Muscle of arm (tissue), 12 donors: ENCODE results near the gene ARHGAP42. TPM values are rescaled to one million over a fixed set of nuclear protein-coding genes. Genes with fewer than 3 reads are reported as not detected.

Experiments
- DNase-seq: peaks from one replicate; pipeline ENCODE4 v3.0.0-alpha.2; 2013
- polyA plus RNA-seq, 12 donors: library from polyadenylated mRNA; unstranded; fragments of 120-200 nt; gene quantifications; one replicate each; pipeline ENCODE4 v1.2.1, GENCODE V29; 2013; ENCODE audit not compliant: insufficient read length in 12 of 12

Gene ARHGAP42
- polyA plus RNA-seq, 12 donors, result 12.7 to 37.3 (median 30.1) TPM; not detected in 1

DNA sequence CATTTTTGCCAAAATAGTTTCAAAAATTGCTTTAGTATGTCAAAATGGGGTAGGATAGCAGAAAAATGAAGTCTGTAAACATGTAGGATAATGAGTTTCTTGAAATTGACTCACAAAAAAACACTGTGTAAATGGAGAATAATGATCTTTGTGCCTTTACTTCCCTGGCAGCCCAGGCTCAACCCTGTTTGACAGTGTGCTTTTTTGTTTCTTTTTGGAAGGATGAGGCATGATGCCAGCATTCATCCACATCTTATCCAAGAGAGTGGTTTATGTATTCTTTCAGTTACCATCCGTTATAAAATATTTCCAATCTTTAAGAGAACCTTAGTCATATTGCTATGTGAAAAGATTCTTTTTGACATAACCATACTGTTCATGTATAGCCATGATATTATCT, 70.6 kb downstream of the ARHGAP42 start:
- no peak for DNase-seq

DNA sequence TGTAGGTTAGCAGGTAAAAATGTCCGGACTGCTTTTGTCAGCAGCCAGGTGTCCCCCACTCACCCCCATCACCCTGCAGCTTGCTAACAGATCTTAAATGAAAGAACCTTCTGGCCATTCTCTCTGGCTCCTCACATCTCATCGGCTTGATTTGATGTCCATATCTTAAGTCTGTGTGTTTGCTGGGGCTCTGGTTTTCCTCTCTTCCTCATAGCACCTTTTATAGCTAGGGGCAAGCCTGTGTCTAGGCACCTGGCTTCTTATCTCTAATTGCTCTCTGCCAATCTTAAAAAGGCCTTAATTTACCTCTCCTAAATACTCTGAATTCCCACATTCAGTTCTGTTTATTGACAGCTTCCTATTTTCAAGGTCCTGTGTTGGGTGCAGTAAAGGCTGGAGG, 72.0 kb downstream of the ARHGAP42 start:
- no peak for DNase-seq

DNA sequence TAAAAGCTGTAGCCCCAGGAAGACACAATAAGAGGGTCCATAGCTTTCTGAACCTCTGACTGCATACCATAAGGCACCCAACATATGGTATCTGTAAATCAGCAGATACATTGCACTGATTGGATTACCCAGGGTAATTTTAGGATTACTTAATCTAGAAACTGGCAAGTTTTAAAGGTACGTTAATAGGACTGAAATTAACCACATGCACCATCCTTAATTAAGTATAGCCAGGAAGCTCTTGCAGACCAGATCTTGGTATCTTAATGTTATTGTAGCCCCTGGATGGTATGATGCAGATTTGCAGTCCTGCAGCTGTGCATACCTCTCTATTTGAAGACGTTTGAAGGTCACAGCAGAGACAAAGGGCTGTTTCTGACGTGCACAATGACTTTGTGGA, 72.8 kb downstream of the ARHGAP42 start:
- no peak for DNase-seq

DNA sequence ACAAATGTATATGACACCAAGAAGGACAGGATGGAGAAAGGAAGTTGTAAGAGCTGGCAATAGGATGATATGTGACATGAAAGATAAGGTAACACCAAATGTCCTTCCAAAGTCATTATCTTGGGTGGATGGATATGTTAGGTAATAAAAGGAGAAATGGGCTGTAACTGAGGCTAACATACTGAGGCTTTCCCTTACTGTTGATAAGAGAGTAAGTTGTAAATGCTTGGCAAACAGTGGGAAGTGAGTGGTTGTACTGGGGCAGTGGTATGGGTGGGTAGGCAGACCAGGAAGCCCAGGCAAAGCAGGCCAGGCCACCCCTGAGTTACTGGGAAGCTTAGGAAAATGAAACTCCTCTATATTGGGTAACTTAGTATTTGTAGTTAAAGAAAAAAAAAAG, 73.7 kb downstream of the ARHGAP42 start:
- DNase-seq, result no peak

DNA sequence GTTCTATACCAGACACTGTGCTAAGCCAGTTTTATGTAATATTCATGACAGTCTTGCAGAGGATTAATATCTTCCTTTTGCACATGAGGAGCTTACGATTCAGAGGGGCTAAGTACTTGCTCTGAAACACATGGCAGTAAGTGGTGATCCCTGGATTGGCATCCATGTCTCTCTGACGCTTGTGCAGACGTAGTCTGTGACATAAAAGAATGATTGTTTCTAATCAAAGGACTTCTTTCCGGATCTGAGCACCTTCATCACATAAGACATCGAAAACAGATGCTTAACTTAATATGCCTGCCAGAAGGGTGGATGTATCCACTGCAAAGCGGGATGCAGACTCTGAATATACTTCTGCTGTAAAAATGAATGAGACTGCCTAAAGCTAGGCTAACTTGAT, 74.8 kb downstream of the ARHGAP42 start:
- DNase-seq, result peak; percentile 45

DNA sequence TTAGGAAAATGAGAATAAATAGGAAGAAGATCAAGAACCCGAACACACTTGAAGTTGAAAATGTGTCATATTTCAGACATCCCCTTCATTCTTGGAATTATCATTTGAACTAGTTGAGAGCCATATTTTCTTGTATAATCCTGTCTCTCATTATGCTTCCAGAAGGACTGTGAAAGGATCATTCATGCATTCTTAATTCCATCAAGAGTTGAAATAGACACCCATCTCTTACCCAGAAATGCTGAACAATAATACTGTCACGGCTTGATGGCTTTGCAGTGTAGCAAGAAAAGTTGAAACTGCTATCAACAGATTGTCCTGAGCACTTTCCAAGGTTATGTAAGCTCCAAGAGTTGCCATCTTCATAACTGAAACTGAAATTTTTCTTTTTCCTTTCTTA, 79.7 kb downstream of the ARHGAP42 start:
- DNase-seq, result no peak

DNA sequence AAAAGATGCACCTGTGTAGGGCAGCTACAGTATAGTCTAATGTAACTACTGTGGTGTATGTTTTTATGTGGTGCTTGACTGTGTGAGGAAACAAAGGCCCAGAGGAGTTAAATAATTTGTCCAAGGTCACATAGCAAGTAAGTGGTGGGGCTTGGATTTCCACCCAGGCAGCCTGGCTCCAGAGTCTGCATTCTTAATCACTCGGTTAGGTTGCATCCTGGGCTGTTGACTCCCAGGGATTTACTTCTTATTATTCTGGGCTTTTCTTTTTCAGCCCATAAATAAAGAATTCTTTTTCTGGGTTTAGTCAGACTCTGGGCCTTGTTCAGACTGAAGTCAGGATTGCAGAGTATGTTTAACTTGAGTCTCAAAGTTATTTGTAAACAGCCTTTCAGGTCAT, 82.1 kb downstream of the ARHGAP42 start:
- DNase-seq, result no peak

DNA sequence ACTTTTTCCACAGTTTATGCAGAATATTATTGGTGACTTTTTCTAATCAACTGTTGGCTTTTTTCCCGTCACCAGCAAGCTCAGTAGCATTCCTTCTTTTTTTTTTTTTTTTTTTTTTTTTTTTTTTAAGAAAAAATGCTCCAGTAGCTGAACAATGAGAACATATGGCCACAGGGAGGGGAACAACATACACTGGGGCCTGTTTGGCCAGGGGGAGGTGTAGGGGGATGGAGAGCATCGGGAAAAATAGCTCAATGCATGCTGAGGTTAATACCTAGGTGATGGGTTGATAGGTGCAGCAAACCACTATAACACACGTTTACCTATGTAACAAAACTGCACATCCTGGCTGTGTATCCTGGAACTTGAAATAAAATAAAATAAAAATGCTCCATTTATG, 82.5 kb downstream of the ARHGAP42 start:
- no peak for DNase-seq

DNA sequence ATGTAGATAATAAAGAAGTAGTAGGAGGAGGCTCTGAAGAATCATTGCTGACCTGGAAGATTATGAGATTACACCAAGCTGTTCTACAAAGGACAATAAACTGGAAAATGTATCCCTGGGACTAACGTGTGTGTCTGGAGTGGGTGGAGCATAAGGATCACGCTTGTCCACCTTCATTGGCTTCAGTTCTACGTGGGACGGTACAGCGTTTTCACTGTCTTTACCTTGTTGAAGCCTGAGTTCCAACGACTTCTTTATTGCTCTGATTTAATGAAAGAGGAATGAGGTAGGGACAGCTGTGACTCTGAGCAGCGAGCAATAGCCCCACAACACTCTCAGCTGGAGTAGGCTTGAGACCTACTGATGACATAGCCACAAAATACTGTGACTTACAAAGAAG, 87.0 kb downstream of the ARHGAP42 start:
- DNase-seq, result no peak

DNA sequence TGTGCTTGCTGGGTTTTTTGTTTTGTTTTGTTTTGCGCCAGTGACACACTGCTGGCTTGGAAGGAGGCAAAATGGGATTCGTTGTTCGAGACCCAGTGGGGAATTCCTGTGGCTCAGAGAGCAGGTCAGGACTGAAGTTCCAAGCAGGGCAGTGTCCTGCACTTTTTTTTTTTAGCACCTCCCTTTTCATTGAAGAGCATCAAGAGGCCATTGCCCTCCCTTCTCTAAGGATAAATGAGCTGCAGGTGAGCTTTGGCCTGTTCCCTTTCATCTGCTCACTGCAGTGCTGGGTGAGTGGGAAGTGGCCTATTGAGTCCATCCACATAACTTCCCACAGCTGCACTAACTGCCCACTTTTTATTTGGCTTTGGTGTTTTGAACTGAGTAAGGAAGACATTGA, 87.8 kb downstream of the ARHGAP42 start:
- no peak for DNase-seq

DNA sequence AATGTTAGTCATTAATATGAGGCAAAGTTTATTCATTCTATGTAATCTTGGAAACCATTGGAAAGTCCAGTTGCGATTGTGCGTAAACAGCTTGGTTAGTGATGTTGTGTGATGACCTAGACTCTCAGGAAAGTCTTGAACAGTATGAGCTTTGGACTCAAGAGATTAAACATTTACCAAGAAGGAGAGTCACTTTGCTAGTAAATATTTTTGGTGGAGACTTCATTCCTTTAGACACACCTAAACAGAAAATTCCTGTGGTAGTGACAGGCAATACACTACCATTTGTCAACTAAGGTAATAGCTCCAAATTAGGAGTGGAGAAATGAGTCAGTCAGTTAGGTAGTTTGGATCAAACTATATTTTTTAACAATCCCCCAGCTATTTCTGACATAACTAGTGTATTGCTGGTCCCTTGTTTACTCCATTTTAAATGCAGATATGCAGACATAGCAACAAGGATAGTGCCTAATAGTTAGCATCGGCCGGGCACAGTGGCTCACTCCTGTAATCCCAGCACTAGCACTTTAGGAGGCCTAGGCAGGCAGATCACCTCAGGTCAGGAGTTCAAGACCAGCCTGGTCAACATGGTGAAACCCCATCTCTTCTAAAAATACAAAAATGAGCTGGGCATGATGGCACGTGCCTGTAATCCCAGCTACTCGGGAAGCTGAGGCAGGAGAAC, 89.3 kb downstream of the ARHGAP42 start:
- no peak for DNase-seq

DNA sequence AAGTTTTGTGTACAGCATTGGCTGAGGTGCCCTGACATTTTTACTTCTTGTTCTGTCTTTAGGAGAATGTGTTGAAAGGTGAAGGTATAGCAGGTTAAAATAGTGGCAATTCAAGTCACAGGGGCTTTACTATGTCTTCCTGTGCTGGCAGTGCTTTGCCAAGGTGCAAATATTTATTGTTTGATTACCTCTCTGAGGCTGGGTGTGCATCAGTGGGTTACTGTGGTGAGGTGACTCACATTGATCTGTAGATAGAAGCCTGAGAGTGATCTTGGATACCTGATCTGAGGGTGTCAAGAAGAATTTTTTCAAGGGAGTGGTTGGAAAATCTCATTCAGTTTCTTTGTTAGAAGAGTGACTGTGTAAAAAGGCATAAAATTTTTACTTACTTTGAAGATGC, 90.0 kb downstream of the ARHGAP42 start:
- no peak for DNase-seq

DNA sequence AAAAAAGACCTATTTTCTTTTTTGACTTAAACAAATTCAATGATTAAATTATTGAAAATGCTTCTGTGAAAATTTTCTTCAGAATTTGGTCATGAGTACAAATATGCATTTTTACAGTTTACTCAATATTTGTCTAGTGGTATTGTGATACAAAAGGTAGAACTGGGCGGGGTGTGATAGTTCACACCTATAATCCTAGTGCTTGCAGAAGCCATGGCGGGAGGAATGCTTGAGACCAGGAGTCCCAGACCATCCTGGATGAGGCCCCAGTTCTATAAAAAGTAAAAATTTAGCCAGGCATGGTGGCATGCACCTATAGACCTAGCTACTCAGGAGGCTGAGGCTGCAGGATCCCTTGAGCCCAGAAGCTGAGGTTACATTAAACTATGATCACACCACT, 90.6 kb downstream of the ARHGAP42 start:
- no peak for DNase-seq

DNA sequence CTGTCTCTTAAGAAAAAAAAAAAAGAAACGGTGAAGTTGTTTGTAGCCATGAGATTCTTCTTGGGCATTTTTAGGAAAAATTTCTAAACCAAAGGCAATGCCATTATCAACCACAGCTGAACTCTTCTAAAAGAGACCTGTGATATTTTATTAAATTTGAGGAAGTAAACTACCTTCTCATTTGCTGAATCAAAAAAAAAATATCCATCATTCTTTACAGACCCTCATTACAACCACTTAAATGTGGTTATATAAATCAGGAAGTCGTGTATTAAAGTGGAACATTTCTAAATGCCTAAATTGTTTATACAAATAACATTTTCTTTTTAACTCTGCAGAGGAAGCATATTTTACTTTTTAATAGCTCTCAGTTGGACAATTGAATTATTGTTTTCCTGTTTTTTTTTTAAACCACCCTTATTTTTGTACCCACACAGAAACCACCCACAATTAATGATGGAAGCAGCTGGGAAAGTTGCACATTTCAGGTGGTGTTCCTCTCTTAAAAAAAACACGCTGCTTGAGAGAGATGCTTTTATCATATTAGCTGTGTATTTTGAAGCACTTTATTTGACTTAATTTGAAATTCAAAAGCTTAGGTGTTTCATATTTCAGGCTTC, 91.2 kb downstream of the ARHGAP42 start:
- DNase-seq, result no peak

DNA sequence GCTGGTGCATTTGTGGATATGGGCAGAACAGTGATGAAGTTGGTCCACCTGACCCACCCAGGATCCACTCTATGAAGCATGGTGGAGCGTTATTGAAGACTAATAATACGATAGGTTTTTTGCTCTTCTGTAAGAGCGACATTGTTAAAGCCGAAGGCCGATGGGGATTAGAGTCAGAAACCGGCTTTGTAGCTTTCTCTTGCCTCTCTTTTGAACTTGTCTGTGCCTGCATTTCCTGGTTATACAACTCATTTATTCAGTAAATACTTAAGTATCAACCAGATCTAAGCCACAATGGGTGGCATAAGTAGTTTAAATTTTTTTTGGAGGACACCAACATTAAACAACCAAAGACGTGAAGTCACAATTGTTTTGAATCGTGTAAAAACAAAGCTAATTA, 93.4 kb downstream of the ARHGAP42 start:
- DNase-seq, result no peak

DNA sequence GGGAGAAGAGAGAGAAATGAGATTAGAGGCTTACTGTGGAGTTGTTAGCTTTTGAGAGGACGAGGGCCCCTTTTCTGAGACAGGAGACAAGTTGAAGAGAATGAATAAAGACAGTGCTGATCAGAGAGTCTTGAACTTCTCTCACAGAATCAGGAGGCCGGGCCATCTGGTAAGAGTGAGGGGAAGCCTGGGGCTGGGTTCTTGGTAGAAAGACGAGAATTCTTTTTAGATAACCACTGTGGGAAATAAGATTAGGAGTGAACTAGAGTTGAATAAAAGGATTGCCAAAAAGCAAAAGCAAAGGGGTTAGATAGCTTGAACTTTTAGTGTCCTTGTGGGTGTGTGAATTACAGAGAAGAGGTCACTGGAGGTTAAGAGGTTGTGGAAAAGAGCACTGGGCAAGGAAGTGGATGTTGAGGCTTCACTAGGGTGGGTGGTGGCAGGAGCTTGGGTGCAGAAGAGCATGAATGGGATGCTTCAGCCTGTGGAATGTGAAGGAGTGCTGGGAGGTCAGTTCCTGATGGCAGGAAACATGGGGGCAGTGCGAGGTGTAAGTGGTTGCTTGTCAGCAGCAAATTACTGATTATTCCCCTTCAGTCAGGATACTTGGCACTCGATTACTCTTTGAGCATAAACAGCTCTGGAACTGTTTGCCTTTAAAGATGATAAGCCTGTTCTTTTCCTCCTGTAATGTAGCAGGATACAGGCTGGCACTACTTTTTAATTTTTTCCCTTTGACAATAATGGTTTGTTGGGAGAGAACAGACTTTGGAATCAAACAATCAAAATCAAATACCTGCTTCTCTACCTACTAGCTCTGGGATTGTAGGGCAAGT, 98.3 kb downstream of the ARHGAP42 start:
- DNase-seq, result no peak

DNA sequence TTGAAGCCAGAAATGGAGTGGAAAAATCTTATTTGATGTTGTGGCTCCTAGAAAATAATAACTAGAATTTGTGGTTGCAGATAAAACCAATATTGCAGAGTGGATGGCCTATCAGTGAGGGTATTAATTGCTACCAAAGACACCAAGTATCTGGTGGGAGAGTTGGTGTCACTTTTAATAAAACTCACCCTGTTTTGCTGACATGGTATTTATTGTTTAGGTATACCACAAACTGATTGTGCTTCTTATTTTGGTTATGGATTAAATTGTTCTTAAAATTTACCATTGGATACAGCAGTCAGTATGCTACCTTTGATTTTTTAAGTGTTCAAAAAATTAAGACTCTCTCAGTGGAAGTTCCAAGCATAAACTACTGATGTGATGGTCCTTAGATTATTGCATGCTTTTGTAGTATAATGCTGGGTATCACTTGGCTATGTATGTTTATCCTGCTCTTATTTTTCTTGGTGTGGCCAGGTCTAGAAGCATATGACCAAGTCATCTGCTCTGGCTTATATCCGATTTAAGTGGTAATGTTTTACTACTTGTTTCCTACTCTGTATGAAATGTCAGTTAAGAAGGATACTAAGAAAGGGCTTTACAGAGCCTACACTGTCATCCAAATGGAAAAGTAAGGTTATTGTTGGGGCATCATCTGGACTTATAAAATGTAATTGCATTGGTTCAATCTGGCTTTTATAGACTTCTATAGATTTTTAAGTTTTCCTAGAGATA, 101.6 kb downstream of the ARHGAP42 start:
- DNase-seq, result no peak

DNA sequence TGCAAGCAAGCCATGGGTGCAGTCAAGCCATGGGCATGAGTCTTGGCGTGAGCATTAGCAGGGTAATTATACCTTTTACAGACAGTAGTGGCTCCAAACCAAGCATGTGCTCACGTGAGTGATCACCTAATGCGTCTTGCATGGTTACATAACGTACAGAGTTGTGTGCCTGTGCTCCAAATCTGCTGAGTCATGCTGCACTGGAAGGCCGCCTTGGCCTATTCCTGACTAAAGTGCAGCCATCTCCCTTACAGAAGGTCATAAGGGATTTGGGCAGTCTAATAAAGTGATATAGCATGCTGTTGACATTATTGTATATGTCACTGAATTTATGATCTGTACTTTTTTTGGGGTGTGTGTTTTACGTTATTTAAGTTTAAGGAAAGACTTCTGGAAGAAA, 102.4 kb downstream of the ARHGAP42 start:
- DNase-seq, result peak; percentile 30

DNA sequence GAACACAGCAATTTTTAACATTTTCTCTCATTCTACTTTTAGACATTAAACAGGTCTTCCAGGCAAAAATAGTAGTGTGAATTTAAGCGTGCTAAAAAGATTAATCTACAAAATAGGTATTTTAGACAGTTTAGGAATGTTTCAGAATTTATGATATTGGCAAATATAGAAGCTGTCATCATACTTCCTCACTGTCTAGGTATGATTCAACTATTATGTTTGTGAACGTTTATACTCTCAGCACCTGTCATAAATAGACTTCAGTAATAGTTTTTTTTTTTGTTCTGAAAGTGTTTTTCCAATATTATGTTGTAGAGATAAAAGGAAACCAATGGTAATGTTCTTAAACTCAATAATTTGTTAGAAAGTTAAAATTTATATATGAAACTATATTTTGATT, 103.0 kb downstream of the ARHGAP42 start:
- DNase-seq, result no peak

DNA sequence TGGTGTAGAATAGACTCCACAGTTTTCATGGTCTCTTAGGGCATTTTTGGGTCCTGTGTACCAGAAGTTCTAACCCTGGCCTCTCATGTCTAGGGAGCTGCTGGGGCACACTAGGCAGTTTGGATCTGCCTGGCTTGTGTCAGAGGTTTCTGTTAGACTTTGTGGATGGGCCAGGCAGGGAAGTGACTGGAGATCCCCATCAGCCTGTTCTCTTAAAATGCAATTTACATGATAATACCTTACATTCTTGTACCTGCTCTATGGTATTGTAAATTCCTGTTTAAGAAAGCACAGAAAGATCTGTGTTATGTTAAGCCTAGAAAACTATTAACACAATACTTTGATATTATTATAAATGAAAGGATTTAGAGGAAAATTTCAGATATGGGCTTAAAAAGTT, 104.0 kb downstream of the ARHGAP42 start:
- DNase-seq, result no peak

DNA sequence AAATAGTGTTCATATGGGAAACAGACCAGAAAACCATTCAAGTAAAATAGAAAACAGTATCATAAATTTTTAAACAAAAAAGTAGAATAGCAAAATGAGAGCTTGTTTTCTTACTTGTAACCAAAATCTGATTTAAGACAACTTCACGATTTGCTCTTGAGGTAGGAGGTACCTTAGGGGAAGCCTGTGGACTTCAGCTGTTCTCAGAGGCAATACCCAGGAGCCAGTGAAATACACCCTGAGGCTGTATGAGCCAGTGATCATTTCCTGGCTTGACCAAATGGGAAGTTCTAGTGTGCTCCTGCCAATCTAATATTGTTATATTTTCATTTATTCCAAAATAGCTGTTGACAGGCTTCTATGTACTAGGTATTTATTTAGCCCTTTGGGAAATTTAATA, 104.8 kb downstream of the ARHGAP42 start:
- DNase-seq, result no peak

DNA sequence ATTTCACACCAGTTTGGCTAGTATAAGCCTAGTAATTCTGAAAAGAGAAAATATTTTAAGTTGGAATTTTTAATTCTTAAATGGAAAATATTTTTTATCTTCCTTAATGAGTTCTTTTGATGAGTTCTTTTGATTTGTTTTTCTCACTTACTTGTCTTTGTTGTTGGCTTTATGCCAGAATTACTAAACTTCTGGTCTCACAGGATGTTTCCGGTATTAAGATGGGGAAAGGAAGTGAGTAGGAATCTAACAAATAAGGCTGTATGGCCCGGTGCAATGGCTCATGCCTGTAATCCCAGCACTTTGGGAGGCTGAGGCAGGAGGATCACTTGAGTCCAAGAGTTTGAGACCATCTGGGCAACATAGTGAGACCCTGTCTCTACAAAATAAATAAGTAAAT, 106.4 kb downstream of the ARHGAP42 start:
- no peak for DNase-seq
